CD14-positive monocyte (primary cell): ENCODE results near the gene DTYMK. TPM values are rescaled to one million over a fixed set of nuclear protein-coding genes. Genes with fewer than 3 reads are reported as not detected.
A peak's percentile ranks its signal among the peaks of the same experiment; 100 is the strongest.

Source experiments
- DNase-seq, 3 donors: peaks; one replicate each; pipeline ENCODE4 v3.0.0-alpha.2; 2011 to 2022
- H2AFZ ChIP-seq: 2 replicates; pipeline ENCODE4 v1.6.0; 2012; ENCODE audit warnings: mild to moderate bottlenecking, low read depth, low read length, inconsistent platforms; ENCODE audit not compliant: insufficient read depth, poor library complexity, severe bottlenecking
- H3K27ac ChIP-seq, 2 donors: 1 replicate in 1 of 2; 2 replicates in 1 of 2; pipeline ENCODE4 v1.5.1; 2012 to 2013; ENCODE audit warnings: low read length in 2 of 2, control low read depth in 1 of 2, inconsistent platforms in 1 of 2, low read depth in 1 of 2, mild to moderate bottlenecking in 1 of 2
- H3K27me3 ChIP-seq, 2 donors: one replicate each; pipeline versions ENCODE4 v1.6.0 to v1.6.1; 2011 to 2013; ENCODE audit warnings: low read length in 2 of 2; ENCODE audit not compliant: control insufficient read depth in 2 of 2, insufficient read depth in 2 of 2
- H3K36me3 ChIP-seq, 2 donors: replicated peaks in 1 of 2; 1 replicate in 1 of 2; 2 replicates in 1 of 2; pipeline versions ENCODE4 v1.5.1 to v1.6.1; 2012 to 2013; ENCODE audit warnings: low read length in 2 of 2, control low read depth in 1 of 2, inconsistent platforms in 1 of 2, mild to moderate bottlenecking in 1 of 2; ENCODE audit not compliant: insufficient read depth in 2 of 2, control insufficient read depth in 1 of 2
- H3K4me1 ChIP-seq, 2 donors: 1 replicate in 1 of 2; 2 replicates in 1 of 2; pipeline versions ENCODE4 v1.5.1 to v1.6.1; 2012 to 2013; ENCODE audit warnings: low read length in 2 of 2, control low read depth in 1 of 2, inconsistent platforms in 1 of 2, mild to moderate bottlenecking in 1 of 2, moderate library complexity in 1 of 2; ENCODE audit not compliant: insufficient read depth in 2 of 2, control insufficient read depth in 1 of 2
- H3K4me2 ChIP-seq: replicated peaks from 2 replicates; pipeline ENCODE3; 2012; ENCODE audit warnings: low read length, moderate library complexity, mild to moderate bottlenecking; ENCODE audit not compliant: poor library complexity, severe bottlenecking; ENCODE audit errors: extremely low read depth
- H3K4me3 ChIP-seq, 3 experiments: fragments of 200-600 bp in 1 of 3; sonication (generic) in 1 of 3; replicated peaks in 1 of 3; 1 replicate in 2 of 3; 2 replicates in 1 of 3; pipeline ENCODE4 v1.5.1; 2011 to 2013; ENCODE audit warnings: low read length in 3 of 3, mild to moderate bottlenecking in 3 of 3, control low read depth in 2 of 3, low read depth in 2 of 3, inconsistent platforms in 1 of 3, moderate library complexity in 1 of 3
- H3K79me2 ChIP-seq: 2 replicates; pipeline ENCODE4 v1.6.0; 2012; ENCODE audit warnings: mild to moderate bottlenecking, control low read depth, inconsistent platforms, low read length, moderate library complexity; ENCODE audit not compliant: insufficient read depth
- H3K9ac ChIP-seq: 2 replicates; pipeline ENCODE4 v1.6.0; 2017; ENCODE audit warnings: low read length, mild to moderate bottlenecking; ENCODE audit not compliant: insufficient read depth, poor library complexity, severe bottlenecking
- H3K9me3 ChIP-seq, 2 donors: replicated peaks in 1 of 2; 1 replicate in 1 of 2; 2 replicates in 1 of 2; pipeline versions ENCODE4 v1.5.1 to v1.6.1; 2012 to 2013; ENCODE audit warnings: low read length in 2 of 2, control low read depth in 1 of 2; ENCODE audit not compliant: control insufficient read depth in 1 of 2, insufficient read depth in 1 of 2
- H4K20me1 ChIP-seq: 2 replicates; pipeline ENCODE4 v1.6.0; 2012; ENCODE audit warnings: mild to moderate bottlenecking, low read length, control low read depth, moderate library complexity; ENCODE audit not compliant: insufficient read depth
- H3K27ac Mint-ChIP-seq, 7 donors: one replicate each; pipeline ENCODE4 v1.8.0; 2020; ENCODE audit warnings: mild to moderate bottlenecking in 7 of 7, mixed read lengths in 7 of 7, moderate library complexity in 6 of 7, inconsistent platforms in 2 of 7
- H3K27me3 Mint-ChIP-seq, 3 donors: one replicate each; pipeline ENCODE4 v1.8.0; 2021 to 2022; ENCODE audit warnings: low read depth in 3 of 3, mild to moderate bottlenecking in 3 of 3, mixed read lengths in 3 of 3, moderate library complexity in 3 of 3, inconsistent platforms in 1 of 3
- H3K36me3 Mint-ChIP-seq, 2 donors: one replicate each; pipeline ENCODE4 v1.8.0; 2020; ENCODE audit warnings: mixed read lengths in 2 of 2, inconsistent platforms in 1 of 2, mild to moderate bottlenecking in 1 of 2
- H3K4me1 Mint-ChIP-seq: one replicate; pipeline ENCODE4 v1.8.0; 2020; ENCODE audit warnings: mild to moderate bottlenecking, mixed read lengths
- H3K4me3 Mint-ChIP-seq, 2 donors: one replicate each; pipeline ENCODE4 v1.8.0; 2020; ENCODE audit warnings: mild to moderate bottlenecking in 2 of 2, mixed read lengths in 2 of 2, moderate library complexity in 1 of 2
- H3K9me3 Mint-ChIP-seq, 7 donors: one replicate each; pipeline ENCODE4 v1.8.0; 2020 to 2022; ENCODE audit warnings: mixed read lengths in 7 of 7, mild to moderate bottlenecking in 6 of 7, moderate library complexity in 6 of 7, inconsistent platforms in 2 of 7
- CTCF ChIP-seq: fragments of 200-600 bp; IDR thresholded peaks from one replicate; pipeline ENCODE4 v1.8.0; 2022; ENCODE audit warnings: antibody characterized with exemption, mild to moderate bottlenecking
- WGBS: methylation state at CpG from one replicate; pipeline ENCODE4 v1.1.5; 2013; ENCODE audit warnings: missing lambda C conversion rate; ENCODE audit not compliant: insufficient coverage; 5-methylcytosine and 5-hydroxymethylcytosine counted together
- intact Hi-C, 2 donors: fragments of 100-400 bp; cut with micrococcal nuclease; formaldehyde crosslinking; loops; one replicate each; pipeline versions ENCODE4 v1.15.0 to v1.15.1; 2023
- polyA plus RNA-seq, 3 donors: library from polyadenylated mRNA; depleted of rRNA in 1 of 3; unstranded in 2 of 3; stranded (reverse) in 1 of 3; fragments of 300-500 nt in 2 of 3; fragments of >200 nt in 1 of 3; fragmentation: Illumina TruSeq in 2 of 3; gene quantifications; 1 replicate in 2 of 3; 2 replicates in 1 of 3; pipeline ENCODE4 v1.2.3, GENCODE V29; 2012 to 2021

The DTYMK gene
- polyA plus RNA-seq, 3 donors: 13.0 to 23.5 (median 18.7) TPM

DNA sequence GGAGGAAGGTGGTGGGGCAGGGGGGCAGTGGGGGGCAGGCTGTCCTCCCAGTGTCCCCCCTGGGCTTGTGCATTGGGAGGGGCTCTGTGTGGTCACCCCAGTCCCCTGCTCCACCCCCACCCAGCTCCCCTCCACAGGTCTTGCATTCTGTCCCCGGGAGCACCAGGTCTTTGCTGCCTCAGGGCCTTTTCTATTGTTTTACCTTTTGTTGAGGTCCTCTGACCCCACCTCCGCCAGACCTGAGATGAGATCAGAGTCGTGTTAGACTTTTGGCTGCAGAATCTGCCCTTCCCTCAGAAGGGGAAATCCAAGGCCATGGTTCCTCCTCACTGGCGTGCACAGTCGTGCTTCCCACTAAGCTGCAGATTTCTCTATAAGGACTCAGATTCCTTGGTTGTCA lies 28.3 kb downstream of the DTYMK start:
- Histone ChIP-seq H3K9me3 (no peaks in the 10 kb centered on the region), H3K36me3 (peaks cover 65 to 91% of the 10 kb centered on the region in 2 donors), H3K79me2 (no peaks in the 10 kb centered on the region), H3K4me3 (no peak overlapping the region), H3K4me2 (no peak overlapping the region), H4K20me1 (peaks cover 1% of the 10 kb centered on the region), H3K9ac (no peak overlapping the region), H2AFZ (no peak overlapping the region), H3K27ac (no peak overlapping the region), H3K27me3 (no peaks in the 10 kb centered on the region), H3K4me1 (no peaks in the 10 kb centered on the region)
- Mint-ChIP-seq H3K9me3 (no peaks in the 10 kb centered on the region), H3K36me3 (peaks cover 80 to 93% of the 10 kb centered on the region in 2 donors), H3K27me3 (peaks cover 0 to 2% (median 0%) of the 10 kb centered on the region in 3 donors), H3K4me1 (no peaks in the 10 kb centered on the region), H3K4me3 (no peak overlapping the region), H3K27ac (peak overlapping the region in 1 of 7 donors; percentile 30)
- DNase-seq: no peak
- intact Hi-C loops: no loop called here
- TF ChIP-seq CTCF: no peak
- WGBS: 84% methylated on average over 3 of the region's 5 CpGs

DNA sequence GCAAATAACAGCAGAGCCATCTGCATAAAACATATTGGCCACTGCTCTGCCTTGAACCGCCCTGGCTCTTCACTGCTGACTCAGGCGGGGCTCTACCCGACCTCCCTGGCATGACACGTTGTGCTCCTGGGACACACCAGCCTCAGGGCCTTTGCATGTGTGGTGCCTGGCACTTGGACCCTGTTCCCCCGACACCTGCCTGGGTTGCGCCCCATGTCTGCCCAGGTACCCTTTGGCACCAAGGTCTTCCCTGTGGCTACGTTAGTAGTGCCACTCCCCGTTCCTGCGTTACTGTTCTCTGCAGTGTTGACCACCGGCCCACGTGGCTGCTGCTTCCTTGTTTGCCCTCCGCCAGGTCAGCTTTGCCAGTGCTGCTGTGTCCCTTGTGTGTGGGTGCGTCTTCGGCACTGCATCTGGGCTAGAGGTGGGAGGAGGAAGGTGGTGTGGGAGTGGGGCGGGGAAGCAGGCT lies 28.8 kb downstream of the DTYMK start:
- Histone ChIP-seq H3K4me3 (no peak overlapping the region), H3K4me2 (no peak overlapping the region), H3K27ac (no peak overlapping the region), H4K20me1 (peaks cover 6% of the 10 kb centered on the region), H3K36me3 (peaks cover 70 to 96% of the 10 kb centered on the region in 2 donors), H3K9me3 (no peaks in the 10 kb centered on the region), H3K79me2 (no peaks in the 10 kb centered on the region), H3K27me3 (no peaks in the 10 kb centered on the region), H3K9ac (no peak overlapping the region), H3K4me1 (no peaks in the 10 kb centered on the region), H2AFZ (no peak overlapping the region)
- no peaks in the 10 kb centered on the region for H3K4me1 Mint-ChIP-seq
- no peak for TF ChIP-seq CTCF
- no peak overlapping the region for H3K4me3 Mint-ChIP-seq
- peaks cover 84 to 98% of the 10 kb centered on the region in 2 donors for H3K36me3 Mint-ChIP-seq
- peak overlapping the region in 1 of 7 donors; percentile 18 for H3K27ac Mint-ChIP-seq
- 91% methylated on average over 14 of the region's 15 CpGs for WGBS
- H3K27me3 Mint-ChIP-seq: peaks cover 0 to 4% (median 0%) of the 10 kb centered on the region in 3 donors
- H3K9me3 Mint-ChIP-seq: no peaks in the 10 kb centered on the region
- DNase-seq: no peak
- intact Hi-C loops: no loop called here
